IPS-18c (cell line): ENCODE data around the gene PSD2.

ENCODE experiments used
- H3K4me3 ChIP-seq: 2 replicates; pipeline ENCODE4 v1.7.0; 2013; ENCODE audit warnings: low read depth, mild to moderate bottlenecking, low read length, moderate library complexity; ENCODE audit not compliant: insufficient read depth
- H3K9me3 ChIP-seq: one replicate; pipeline ENCODE4 v1.6.1; 2013; ENCODE audit warnings: mild to moderate bottlenecking, low read length, moderate library complexity; ENCODE audit not compliant: control insufficient read depth, insufficient read depth

The PSD2 gene

DNA sequence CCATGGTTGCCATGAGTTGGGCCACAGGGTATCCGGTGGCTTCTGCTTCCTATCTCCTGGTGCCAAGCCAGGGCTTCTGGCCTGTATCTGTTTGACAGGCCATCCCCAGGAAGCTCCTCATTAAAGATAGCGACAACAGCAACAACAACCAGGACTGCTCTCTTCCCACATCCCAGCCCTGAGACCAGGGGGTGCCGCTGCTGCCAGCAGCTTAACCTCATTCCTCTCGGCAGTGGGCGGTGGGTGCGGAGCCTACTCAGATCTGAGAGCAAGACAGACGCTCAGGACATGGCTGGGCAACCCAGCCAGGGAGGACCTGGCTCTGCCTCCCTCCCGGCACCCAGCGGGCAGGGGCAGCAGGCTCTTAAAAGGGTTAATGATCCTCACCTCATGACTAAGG is 98.3 kb downstream of the PSD2 start:
- Histone ChIP-seq H3K4me3 (no peak overlapping the region), H3K9me3 (no peaks in the 10 kb centered on the region)
